Fibroblast of lung (primary cell): ENCODE results near the gene CUBN. TPM values are rescaled to one million over a fixed set of nuclear protein-coding genes. Genes with fewer than 3 reads are reported as not detected.

Source experiments
- DNase-seq, 2 donors: peaks; one replicate each; pipeline versions ENCODE4 v3.0.0 to v3.0.0-alpha.2; 2010; ENCODE audit warnings: low read depth in 2 of 2
- H2AFZ ChIP-seq: 2 replicates; pipeline ENCODE4 v1.5.1; 2012; ENCODE audit warnings: low read length, control low read depth, inconsistent platforms
- H3K27ac ChIP-seq: 2 replicates; pipeline ENCODE4 v1.5.1; 2011; ENCODE audit warnings: low read length, control low read depth; ENCODE audit not compliant: insufficient read depth
- H3K27me3 ChIP-seq: 2 replicates; pipeline ENCODE4 v1.5.1; 2011; ENCODE audit warnings: mild to moderate bottlenecking, low read length; ENCODE audit not compliant: control insufficient read depth, insufficient read depth
- H3K36me3 ChIP-seq: 2 replicates; pipeline ENCODE4 v1.5.1; 2011; ENCODE audit warnings: low read length; ENCODE audit not compliant: control insufficient read depth, insufficient read depth
- H3K4me1 ChIP-seq: 2 replicates; pipeline ENCODE4 v1.5.1; 2011; ENCODE audit warnings: low read length; ENCODE audit not compliant: control insufficient read depth, insufficient read depth; ENCODE audit errors: extremely low read depth
- H3K4me2 ChIP-seq: 2 replicates; pipeline ENCODE4 v1.5.1; 2011; ENCODE audit warnings: low read length, control low read depth; ENCODE audit not compliant: insufficient read depth; ENCODE audit errors: extremely low read depth
- H3K4me3 ChIP-seq, 4 experiments: fragments of 200-600 bp in 1 of 4; sonication (generic) in 1 of 4; replicated peaks in 1 of 4; 2 replicates each; pipeline ENCODE4 v1.5.1; 2011 to 2016; ENCODE audit warnings: low read length in 4 of 4, low read depth in 3 of 4, mild to moderate bottlenecking in 3 of 4, control low read depth in 2 of 4, inconsistent platforms in 1 of 4, mixed read lengths in 1 of 4; ENCODE audit not compliant: insufficient read depth in 1 of 4; ENCODE audit errors: control extremely low read depth in 1 of 4
- H3K79me2 ChIP-seq: 2 replicates; pipeline ENCODE4 v1.5.1; 2012; ENCODE audit warnings: mild to moderate bottlenecking, low read length, inconsistent platforms; ENCODE audit not compliant: control insufficient read depth, insufficient read depth
- H3K9ac ChIP-seq: 2 replicates; pipeline ENCODE4 v1.5.1; 2011; ENCODE audit warnings: mild to moderate bottlenecking, low read length, control low read depth; ENCODE audit not compliant: insufficient read depth
- H3K9me3 ChIP-seq: 2 replicates; pipeline ENCODE4 v1.5.1; 2012; ENCODE audit warnings: low read depth, low read length; ENCODE audit not compliant: control insufficient read depth, insufficient read depth
- H4K20me1 ChIP-seq: 2 replicates; pipeline ENCODE4 v1.5.1; 2011; ENCODE audit warnings: low read length; ENCODE audit not compliant: control insufficient read depth, insufficient read depth; ENCODE audit errors: extremely low read depth
- EZH2 ChIP-seq: IDR thresholded peaks from 2 replicates; pipeline ENCODE4 v1.5.1; 2012; ENCODE audit warnings: low read length, control low read depth, mild to moderate bottlenecking; ENCODE audit errors: missing control alignments
- polyA plus RNA-seq, 2 donors: library from polyadenylated mRNA; depleted of rRNA in 1 of 2; stranded (reverse) in 1 of 2; unstranded in 1 of 2; fragments of >200 nt; gene quantifications; 2 replicates each; pipeline ENCODE4 v1.2.1, GENCODE V29; 2011 to 2012; ENCODE audit warnings: missing spikeins in 1 of 2
- total RNA-seq: library from RNA; depleted of rRNA; stranded (reverse); fragments of >200 nt; gene quantifications from 2 replicates; pipeline ENCODE4 v1.2.1, GENCODE V29; 2014
- TF ChIP-seq, protein P1 (sequence below), 2 donors: IDR thresholded peaks in 1 of 2; conservative IDR thresholded peaks in 1 of 2; 1 replicate in 1 of 2; 2 replicates in 1 of 2; pipeline ENCODE4 v1.5.1; 2011 to 2012; ENCODE audit warnings: low read length in 2 of 2, control low read depth in 1 of 2, inconsistent platforms in 1 of 2, low read depth in 1 of 2, mild to moderate bottlenecking in 1 of 2

The CUBN gene
- total and polyA plus RNA-seq, 2 donors (not counting 1 experiment from before 2014, with no cell fraction given), result 1.3 to 1.5 TPM

DNA sequence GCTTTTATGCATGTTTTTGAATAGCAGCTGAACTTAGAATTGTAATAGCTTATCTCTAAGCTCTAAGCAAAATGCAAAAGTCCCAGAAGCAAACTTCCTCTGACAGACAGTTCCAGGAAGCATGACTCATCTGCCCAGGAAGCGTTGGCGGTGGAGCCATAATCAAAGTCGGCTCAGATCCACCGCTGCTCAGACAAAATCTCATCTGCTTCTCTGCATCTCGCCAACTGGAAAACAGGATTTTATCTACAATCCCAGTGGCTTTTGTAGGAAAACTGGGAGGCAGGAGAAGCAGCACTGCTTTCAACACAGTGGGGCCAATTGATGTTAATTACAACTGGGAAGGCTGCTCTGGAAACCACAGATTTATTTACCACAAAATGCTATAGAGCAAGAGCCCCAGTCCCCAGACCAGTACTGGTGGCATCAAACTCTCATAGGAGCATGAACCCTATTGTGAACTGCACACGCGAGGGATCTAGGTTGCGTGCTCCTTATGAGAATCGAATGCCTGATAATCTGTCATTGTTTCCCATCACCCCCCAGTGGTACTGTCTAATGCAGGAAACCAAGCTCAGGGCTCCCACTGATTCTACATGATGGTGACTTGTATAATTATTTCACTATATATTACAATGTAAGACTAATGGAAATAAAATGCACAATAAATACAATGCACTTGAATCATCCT, 99.9 kb downstream of the CUBN start:
- Histone ChIP-seq H3K36me3 (no peaks in the 10 kb centered on the region), H2AFZ (peak overlapping the region; percentile 59), H3K27me3 (no peaks in the 10 kb centered on the region), H3K79me2 (no peaks in the 10 kb centered on the region), H3K4me2 (peak overlapping the region; percentile 87), H3K9me3 (no peaks in the 10 kb centered on the region), H3K27ac (peak overlapping the region; percentile 94), H3K4me1 (peaks cover 17% of the 10 kb centered on the region), H3K4me3 (peak overlapping the region in 3 of 4 experiments; percentile 2 to 18 (median 16)), H3K9ac (peak overlapping the region; percentile 31), H4K20me1 (no peaks in the 10 kb centered on the region)
- TF ChIP-seq, protein P1, sequence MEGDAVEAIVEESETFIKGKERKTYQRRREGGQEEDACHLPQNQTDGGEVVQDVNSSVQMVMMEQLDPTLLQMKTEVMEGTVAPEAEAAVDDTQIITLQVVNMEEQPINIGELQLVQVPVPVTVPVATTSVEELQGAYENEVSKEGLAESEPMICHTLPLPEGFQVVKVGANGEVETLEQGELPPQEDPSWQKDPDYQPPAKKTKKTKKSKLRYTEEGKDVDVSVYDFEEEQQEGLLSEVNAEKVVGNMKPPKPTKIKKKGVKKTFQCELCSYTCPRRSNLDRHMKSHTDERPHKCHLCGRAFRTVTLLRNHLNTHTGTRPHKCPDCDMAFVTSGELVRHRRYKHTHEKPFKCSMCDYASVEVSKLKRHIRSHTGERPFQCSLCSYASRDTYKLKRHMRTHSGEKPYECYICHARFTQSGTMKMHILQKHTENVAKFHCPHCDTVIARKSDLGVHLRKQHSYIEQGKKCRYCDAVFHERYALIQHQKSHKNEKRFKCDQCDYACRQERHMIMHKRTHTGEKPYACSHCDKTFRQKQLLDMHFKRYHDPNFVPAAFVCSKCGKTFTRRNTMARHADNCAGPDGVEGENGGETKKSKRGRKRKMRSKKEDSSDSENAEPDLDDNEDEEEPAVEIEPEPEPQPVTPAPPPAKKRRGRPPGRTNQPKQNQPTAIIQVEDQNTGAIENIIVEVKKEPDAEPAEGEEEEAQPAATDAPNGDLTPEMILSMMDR (conservative IDR thresholded peaks at IDR 0.05 in 1 of 2, IDR thresholded peaks at IDR 0.05 in 1 of 2; ENCODE audit: low read depth in 1 of 2, low read length in 2 of 2), result no peak
- no peak for TF ChIP-seq EZH2
- peak; percentile 78 to 90 for DNase-seq

GRCh38 chr10:17029239-17029580, 100.4 kb downstream of the CUBN start:
- no peaks in the 10 kb centered on the region for H4K20me1 ChIP-seq
- peaks cover 17% of the 10 kb centered on the region for H3K4me1 ChIP-seq
- no peak overlapping the region for H3K4me3 ChIP-seq
- H3K9ac ChIP-seq, result no peak overlapping the region
- H3K27ac ChIP-seq, result peak overlapping the region; percentile 94
- peak overlapping the region; percentile 82 for H3K4me2 ChIP-seq
- TF ChIP-seq, protein P1 (conservative IDR thresholded peaks at IDR 0.05 in 1 of 2, IDR thresholded peaks at IDR 0.05 in 1 of 2; ENCODE audit: low read depth in 1 of 2, low read length in 2 of 2), result no peak
- TF ChIP-seq EZH2, result no peak
- no peak for DNase-seq
- H2AFZ ChIP-seq, result no peak overlapping the region
- no peaks in the 10 kb centered on the region for H3K27me3 ChIP-seq
- no peaks in the 10 kb centered on the region for H3K9me3 ChIP-seq
- no peaks in the 10 kb centered on the region for H3K36me3 ChIP-seq
- H3K79me2 ChIP-seq, result no peaks in the 10 kb centered on the region

DNA sequence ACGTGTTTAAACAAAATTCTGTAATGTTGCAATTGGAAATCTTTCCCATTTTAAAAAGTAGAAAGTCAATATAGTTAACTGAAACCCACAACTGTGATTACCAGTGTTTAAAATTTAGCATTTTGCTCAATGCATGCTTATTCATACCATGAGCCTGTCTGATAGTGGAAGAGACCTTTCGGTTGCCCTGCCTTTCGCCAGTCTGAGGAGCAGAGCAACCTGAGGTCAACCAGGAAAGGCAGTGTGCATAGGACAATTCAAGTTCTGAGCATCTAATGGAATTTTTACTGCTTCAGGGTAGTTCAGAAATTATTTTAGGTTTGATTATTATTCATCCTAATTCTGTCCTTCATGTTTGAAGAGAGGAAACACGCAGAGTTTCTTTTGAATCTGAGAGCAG, 100.8 kb downstream of the CUBN start:
- no peak for DNase-seq
- peaks cover 17% of the 10 kb centered on the region for H3K4me1 ChIP-seq
- H3K79me2 ChIP-seq, result no peaks in the 10 kb centered on the region
- H3K27ac ChIP-seq, result peak overlapping the region; percentile 94
- H3K9me3 ChIP-seq, result no peaks in the 10 kb centered on the region
- H3K36me3 ChIP-seq, result no peaks in the 10 kb centered on the region
- no peaks in the 10 kb centered on the region for H4K20me1 ChIP-seq
- H3K4me2 ChIP-seq, result no peak overlapping the region
- no peak overlapping the region for H3K4me3 ChIP-seq
- no peak overlapping the region for H2AFZ ChIP-seq
- no peaks in the 10 kb centered on the region for H3K27me3 ChIP-seq
- H3K9ac ChIP-seq, result no peak overlapping the region
- TF ChIP-seq, protein P1 (conservative IDR thresholded peaks at IDR 0.05 in 1 of 2, IDR thresholded peaks at IDR 0.05 in 1 of 2; ENCODE audit: low read depth in 1 of 2, low read length in 2 of 2), result no peak
- TF ChIP-seq EZH2, result no peak
